Measurements from ENCODE around the gene KCNA5. TPM values are rescaled to one million over a fixed set of nuclear protein-coding genes. Genes with fewer than 3 reads are reported as not detected.
A peak's percentile ranks its signal among the peaks of the same experiment; 100 is the strongest.

The KCNA5 gene
- polyA plus RNA-seq, 1 donor from 2014 or later = 7.5 TPM

DNA sequence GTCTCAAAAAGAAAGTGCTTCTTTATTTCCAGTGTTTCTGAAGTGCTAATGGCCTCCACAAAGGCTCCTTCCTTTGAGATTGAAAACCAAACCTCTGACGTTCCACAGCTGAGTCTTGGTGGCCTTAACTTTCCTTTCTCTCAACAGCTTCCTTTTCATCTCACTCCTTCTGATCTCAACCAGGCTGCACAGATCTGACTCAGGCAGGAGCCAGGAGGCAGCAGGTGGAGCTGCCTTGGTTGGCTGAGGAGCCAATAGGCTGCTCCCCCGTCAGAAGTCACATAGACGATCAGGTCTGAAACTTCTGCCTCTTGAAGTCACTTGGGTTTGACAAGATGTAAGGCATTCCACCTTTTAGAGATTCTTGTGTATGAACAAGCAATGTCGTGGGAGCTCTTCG lies 9.1 kb upstream of the KCNA5 start:
- no peaks in the 10 kb centered on the region for H3K36me3 ChIP-seq (ENCODE audit: insufficient read depth, low read length)
- H3K27me3 ChIP-seq (ENCODE audit: insufficient read depth, low read depth, low read length) = no peaks in the 10 kb centered on the region
- peaks cover 4% of the 10 kb centered on the region for H3F3A ChIP-seq (ENCODE audit: insufficient read depth, low read length, poor library complexity, severe bottlenecking)
- H3K9ac ChIP-seq (ENCODE audit: low read length) = no peak overlapping the region
- TF ChIP-seq TAF1 (IDR thresholded peaks at IDR 0.05; ENCODE audit: low read depth) = no peak
- TF ChIP-seq, protein P1, sequence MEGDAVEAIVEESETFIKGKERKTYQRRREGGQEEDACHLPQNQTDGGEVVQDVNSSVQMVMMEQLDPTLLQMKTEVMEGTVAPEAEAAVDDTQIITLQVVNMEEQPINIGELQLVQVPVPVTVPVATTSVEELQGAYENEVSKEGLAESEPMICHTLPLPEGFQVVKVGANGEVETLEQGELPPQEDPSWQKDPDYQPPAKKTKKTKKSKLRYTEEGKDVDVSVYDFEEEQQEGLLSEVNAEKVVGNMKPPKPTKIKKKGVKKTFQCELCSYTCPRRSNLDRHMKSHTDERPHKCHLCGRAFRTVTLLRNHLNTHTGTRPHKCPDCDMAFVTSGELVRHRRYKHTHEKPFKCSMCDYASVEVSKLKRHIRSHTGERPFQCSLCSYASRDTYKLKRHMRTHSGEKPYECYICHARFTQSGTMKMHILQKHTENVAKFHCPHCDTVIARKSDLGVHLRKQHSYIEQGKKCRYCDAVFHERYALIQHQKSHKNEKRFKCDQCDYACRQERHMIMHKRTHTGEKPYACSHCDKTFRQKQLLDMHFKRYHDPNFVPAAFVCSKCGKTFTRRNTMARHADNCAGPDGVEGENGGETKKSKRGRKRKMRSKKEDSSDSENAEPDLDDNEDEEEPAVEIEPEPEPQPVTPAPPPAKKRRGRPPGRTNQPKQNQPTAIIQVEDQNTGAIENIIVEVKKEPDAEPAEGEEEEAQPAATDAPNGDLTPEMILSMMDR (IDR thresholded peaks at IDR 0.05; ENCODE audit: poor library complexity, severe bottlenecking) = no peak
- TF ChIP-seq, protein P2, sequence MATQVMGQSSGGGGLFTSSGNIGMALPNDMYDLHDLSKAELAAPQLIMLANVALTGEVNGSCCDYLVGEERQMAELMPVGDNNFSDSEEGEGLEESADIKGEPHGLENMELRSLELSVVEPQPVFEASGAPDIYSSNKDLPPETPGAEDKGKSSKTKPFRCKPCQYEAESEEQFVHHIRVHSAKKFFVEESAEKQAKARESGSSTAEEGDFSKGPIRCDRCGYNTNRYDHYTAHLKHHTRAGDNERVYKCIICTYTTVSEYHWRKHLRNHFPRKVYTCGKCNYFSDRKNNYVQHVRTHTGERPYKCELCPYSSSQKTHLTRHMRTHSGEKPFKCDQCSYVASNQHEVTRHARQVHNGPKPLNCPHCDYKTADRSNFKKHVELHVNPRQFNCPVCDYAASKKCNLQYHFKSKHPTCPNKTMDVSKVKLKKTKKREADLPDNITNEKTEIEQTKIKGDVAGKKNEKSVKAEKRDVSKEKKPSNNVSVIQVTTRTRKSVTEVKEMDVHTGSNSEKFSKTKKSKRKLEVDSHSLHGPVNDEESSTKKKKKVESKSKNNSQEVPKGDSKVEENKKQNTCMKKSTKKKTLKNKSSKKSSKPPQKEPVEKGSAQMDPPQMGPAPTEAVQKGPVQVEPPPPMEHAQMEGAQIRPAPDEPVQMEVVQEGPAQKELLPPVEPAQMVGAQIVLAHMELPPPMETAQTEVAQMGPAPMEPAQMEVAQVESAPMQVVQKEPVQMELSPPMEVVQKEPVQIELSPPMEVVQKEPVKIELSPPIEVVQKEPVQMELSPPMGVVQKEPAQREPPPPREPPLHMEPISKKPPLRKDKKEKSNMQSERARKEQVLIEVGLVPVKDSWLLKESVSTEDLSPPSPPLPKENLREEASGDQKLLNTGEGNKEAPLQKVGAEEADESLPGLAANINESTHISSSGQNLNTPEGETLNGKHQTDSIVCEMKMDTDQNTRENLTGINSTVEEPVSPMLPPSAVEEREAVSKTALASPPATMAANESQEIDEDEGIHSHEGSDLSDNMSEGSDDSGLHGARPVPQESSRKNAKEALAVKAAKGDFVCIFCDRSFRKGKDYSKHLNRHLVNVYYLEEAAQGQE (IDR thresholded peaks at IDR 0.05; ENCODE audit: borderline replicate concordance) = no peak
- TF ChIP-seq EZH2 (IDR thresholded peaks at IDR 0.05; ENCODE audit: borderline replicate concordance, insufficient read depth, low read length, poor library complexity, severe bottlenecking) = no peak
- TF ChIP-seq RAD21 (conservative IDR thresholded peaks at IDR 0.05) = no peak
- no peak for TF ChIP-seq POLR2AphosphoS5 (IDR thresholded peaks at IDR 0.05)
- no peak overlapping the region for H3K4me2 ChIP-seq (ENCODE audit: low read length)
- H3K9me2 ChIP-seq (ENCODE audit: insufficient read depth, low read length) = no peaks in the 10 kb centered on the region
- no peak overlapping the region for H3K27ac ChIP-seq (ENCODE audit: low read length)
- H3K9me3 ChIP-seq (ENCODE audit: low read length) = no peaks in the 10 kb centered on the region
- no peak overlapping the region for H2AFZ ChIP-seq (ENCODE audit: low read depth, low read length)
- no peaks in the 10 kb centered on the region for H3K79me2 ChIP-seq (replicated peaks; ENCODE audit: insufficient read depth, low read length)
- no peak overlapping the region for H3K4me3 ChIP-seq (ENCODE audit: low read length)
- H4K20me1 ChIP-seq (ENCODE audit: insufficient read depth) = no peaks in the 10 kb centered on the region

DNA sequence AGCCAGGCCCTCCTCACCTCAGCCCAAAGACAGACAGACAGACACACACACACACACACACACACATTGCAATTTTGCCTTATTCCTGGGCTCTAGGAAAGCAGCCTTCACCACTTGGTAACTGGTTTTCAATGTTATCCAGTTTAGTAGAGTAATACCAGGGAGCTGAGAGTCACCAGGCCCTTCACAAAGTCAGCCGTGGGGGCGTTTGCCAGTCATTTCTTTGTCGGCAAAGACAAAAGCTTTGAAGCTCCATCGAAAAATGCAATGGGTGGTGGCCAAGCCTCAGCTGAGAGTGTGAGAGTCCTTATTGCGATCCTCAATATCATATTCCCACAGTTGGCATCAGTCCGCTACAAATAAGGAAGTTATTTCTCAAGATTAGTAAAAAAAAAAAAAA lies 8.1 kb upstream of the KCNA5 start:
- Histone ChIP-seq H4K20me1 (ENCODE audit: insufficient read depth) (no peaks in the 10 kb centered on the region), H3K27me3 (ENCODE audit: insufficient read depth, low read depth, low read length) (no peaks in the 10 kb centered on the region), H3K9me3 (ENCODE audit: low read length) (no peaks in the 10 kb centered on the region), H2AFZ (ENCODE audit: low read depth, low read length) (no peak overlapping the region), H3K4me3 (ENCODE audit: low read length) (no peak overlapping the region), H3K36me3 (ENCODE audit: insufficient read depth, low read length) (no peaks in the 10 kb centered on the region), H3K9me2 (ENCODE audit: insufficient read depth, low read length) (no peaks in the 10 kb centered on the region), H3K79me2 (replicated peaks; ENCODE audit: insufficient read depth, low read length) (no peaks in the 10 kb centered on the region), H3K4me2 (ENCODE audit: low read length) (no peak overlapping the region), H3K27ac (ENCODE audit: low read length) (peak overlapping the region; percentile 58), H3K9ac (ENCODE audit: low read length) (no peak overlapping the region), H3F3A (ENCODE audit: insufficient read depth, low read length, poor library complexity, severe bottlenecking) (peaks cover 4% of the 10 kb centered on the region)
- TF ChIP-seq, protein P2 (IDR thresholded peaks at IDR 0.05; ENCODE audit: borderline replicate concordance) = no peak
- TF ChIP-seq EZH2 (IDR thresholded peaks at IDR 0.05; ENCODE audit: borderline replicate concordance, insufficient read depth, low read length, poor library complexity, severe bottlenecking) (no peak), POLR2AphosphoS5 (IDR thresholded peaks at IDR 0.05) (no peak), RAD21 (conservative IDR thresholded peaks at IDR 0.05) (no peak), EP300 (conservative IDR thresholded peaks at IDR 0.05; ENCODE audit: poor library complexity, severe bottlenecking) (no peak), MXI1 (conservative IDR thresholded peaks at IDR 0.05; ENCODE audit: poor library complexity, severe bottlenecking) (no peak), TAF1 (IDR thresholded peaks at IDR 0.05; ENCODE audit: low read depth) (no peak), SMC3 (conservative IDR thresholded peaks at IDR 0.05; ENCODE audit: poor library complexity) (no peak)
- TF ChIP-seq, protein P1 (IDR thresholded peaks at IDR 0.05; ENCODE audit: poor library complexity, severe bottlenecking) = no peak

Measured in neural cell (in vitro differentiated cells).